Measurements from ENCODE around the gene ANKRD6.

DNA sequence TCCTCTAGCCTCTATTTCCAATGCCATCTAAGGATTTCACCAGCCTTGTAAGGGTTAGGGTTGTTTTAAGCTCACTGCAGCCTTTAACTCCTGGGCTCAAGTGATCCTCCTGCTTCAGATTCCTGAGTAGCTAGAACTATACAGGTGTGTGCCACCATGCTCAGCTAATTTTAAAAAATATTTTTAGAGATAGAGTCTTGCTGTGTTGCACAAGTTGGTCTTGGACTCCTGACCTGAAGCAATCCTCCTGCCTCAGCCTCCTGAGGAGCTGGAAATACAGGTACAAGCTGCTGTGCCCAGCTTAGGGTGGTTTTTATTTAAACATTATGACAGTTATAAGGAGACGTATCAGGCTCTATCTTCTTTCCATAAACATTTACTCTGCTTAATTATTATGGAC lies 26.5 kb downstream of the ANKRD6 start:
- TF ChIP-seq, protein P1, sequence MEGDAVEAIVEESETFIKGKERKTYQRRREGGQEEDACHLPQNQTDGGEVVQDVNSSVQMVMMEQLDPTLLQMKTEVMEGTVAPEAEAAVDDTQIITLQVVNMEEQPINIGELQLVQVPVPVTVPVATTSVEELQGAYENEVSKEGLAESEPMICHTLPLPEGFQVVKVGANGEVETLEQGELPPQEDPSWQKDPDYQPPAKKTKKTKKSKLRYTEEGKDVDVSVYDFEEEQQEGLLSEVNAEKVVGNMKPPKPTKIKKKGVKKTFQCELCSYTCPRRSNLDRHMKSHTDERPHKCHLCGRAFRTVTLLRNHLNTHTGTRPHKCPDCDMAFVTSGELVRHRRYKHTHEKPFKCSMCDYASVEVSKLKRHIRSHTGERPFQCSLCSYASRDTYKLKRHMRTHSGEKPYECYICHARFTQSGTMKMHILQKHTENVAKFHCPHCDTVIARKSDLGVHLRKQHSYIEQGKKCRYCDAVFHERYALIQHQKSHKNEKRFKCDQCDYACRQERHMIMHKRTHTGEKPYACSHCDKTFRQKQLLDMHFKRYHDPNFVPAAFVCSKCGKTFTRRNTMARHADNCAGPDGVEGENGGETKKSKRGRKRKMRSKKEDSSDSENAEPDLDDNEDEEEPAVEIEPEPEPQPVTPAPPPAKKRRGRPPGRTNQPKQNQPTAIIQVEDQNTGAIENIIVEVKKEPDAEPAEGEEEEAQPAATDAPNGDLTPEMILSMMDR (IDR thresholded peaks at IDR 0.05): no peak
- TF ChIP-seq PRDM15 (CRISPR knock-in tag; IDR thresholded peaks at IDR 0.05) (no peak), FOXJ3 (CRISPR knock-in tag; IDR thresholded peaks at IDR 0.05; ENCODE audit: borderline replicate concordance) (no peak), JUN (CRISPR knock-in tag; IDR thresholded peaks at IDR 0.05) (no peak), RELA (CRISPR knock-in tag; IDR thresholded peaks at IDR 0.05; ENCODE audit: borderline replicate concordance) (no peak), MLX (CRISPR knock-in tag; IDR thresholded peaks at IDR 0.05) (no peak), FOXP1 (CRISPR knock-in tag; IDR thresholded peaks at IDR 0.05; ENCODE audit: borderline replicate concordance) (no peak), KAT7 (CRISPR knock-in tag; IDR thresholded peaks at IDR 0.05; ENCODE audit: borderline replicate concordance) (no peak), IRF2 (CRISPR knock-in tag; IDR thresholded peaks at IDR 0.05; ENCODE audit: borderline replicate concordance, low read depth) (no peak)
